CD14-positive monocyte (primary cell): ENCODE data around the gene C17orf67. TPM values are rescaled to one million over a fixed set of nuclear protein-coding genes. Genes with fewer than 3 reads are reported as not detected.

ENCODE experiments used
- DNase-seq, 3 donors: peaks; one replicate each; pipeline ENCODE4 v3.0.0-alpha.2; 2011 to 2022
- H2AFZ ChIP-seq: 2 replicates; pipeline ENCODE4 v1.6.0; 2012; ENCODE audit warnings: mild to moderate bottlenecking, low read depth, low read length, inconsistent platforms; ENCODE audit not compliant: insufficient read depth, poor library complexity, severe bottlenecking
- H3K27ac ChIP-seq, 2 donors: 1 replicate in 1 of 2; 2 replicates in 1 of 2; pipeline ENCODE4 v1.5.1; 2012 to 2013; ENCODE audit warnings: low read length in 2 of 2, control low read depth in 1 of 2, inconsistent platforms in 1 of 2, low read depth in 1 of 2, mild to moderate bottlenecking in 1 of 2
- H3K27me3 ChIP-seq, 2 donors: one replicate each; pipeline versions ENCODE4 v1.6.0 to v1.6.1; 2011 to 2013; ENCODE audit warnings: low read length in 2 of 2; ENCODE audit not compliant: control insufficient read depth in 2 of 2, insufficient read depth in 2 of 2
- H3K36me3 ChIP-seq, 2 donors: replicated peaks in 1 of 2; 1 replicate in 1 of 2; 2 replicates in 1 of 2; pipeline versions ENCODE4 v1.5.1 to v1.6.1; 2012 to 2013; ENCODE audit warnings: low read length in 2 of 2, control low read depth in 1 of 2, inconsistent platforms in 1 of 2, mild to moderate bottlenecking in 1 of 2; ENCODE audit not compliant: insufficient read depth in 2 of 2, control insufficient read depth in 1 of 2
- H3K4me1 ChIP-seq, 2 donors: 1 replicate in 1 of 2; 2 replicates in 1 of 2; pipeline versions ENCODE4 v1.5.1 to v1.6.1; 2012 to 2013; ENCODE audit warnings: low read length in 2 of 2, control low read depth in 1 of 2, inconsistent platforms in 1 of 2, mild to moderate bottlenecking in 1 of 2, moderate library complexity in 1 of 2; ENCODE audit not compliant: insufficient read depth in 2 of 2, control insufficient read depth in 1 of 2
- H3K4me2 ChIP-seq: replicated peaks from 2 replicates; pipeline ENCODE3; 2012; ENCODE audit warnings: low read length, moderate library complexity, mild to moderate bottlenecking; ENCODE audit not compliant: poor library complexity, severe bottlenecking; ENCODE audit errors: extremely low read depth
- H3K4me3 ChIP-seq, 3 experiments: fragments of 200-600 bp in 1 of 3; sonication (generic) in 1 of 3; replicated peaks in 1 of 3; 1 replicate in 2 of 3; 2 replicates in 1 of 3; pipeline ENCODE4 v1.5.1; 2011 to 2013; ENCODE audit warnings: low read length in 3 of 3, mild to moderate bottlenecking in 3 of 3, control low read depth in 2 of 3, low read depth in 2 of 3, inconsistent platforms in 1 of 3, moderate library complexity in 1 of 3
- H3K79me2 ChIP-seq: 2 replicates; pipeline ENCODE4 v1.6.0; 2012; ENCODE audit warnings: mild to moderate bottlenecking, control low read depth, inconsistent platforms, low read length, moderate library complexity; ENCODE audit not compliant: insufficient read depth
- H3K9ac ChIP-seq: 2 replicates; pipeline ENCODE4 v1.6.0; 2017; ENCODE audit warnings: low read length, mild to moderate bottlenecking; ENCODE audit not compliant: insufficient read depth, poor library complexity, severe bottlenecking
- H3K9me3 ChIP-seq, 2 donors: replicated peaks in 1 of 2; 1 replicate in 1 of 2; 2 replicates in 1 of 2; pipeline versions ENCODE4 v1.5.1 to v1.6.1; 2012 to 2013; ENCODE audit warnings: low read length in 2 of 2, control low read depth in 1 of 2; ENCODE audit not compliant: control insufficient read depth in 1 of 2, insufficient read depth in 1 of 2
- H4K20me1 ChIP-seq: 2 replicates; pipeline ENCODE4 v1.6.0; 2012; ENCODE audit warnings: mild to moderate bottlenecking, low read length, control low read depth, moderate library complexity; ENCODE audit not compliant: insufficient read depth
- H3K27ac Mint-ChIP-seq, 7 donors: one replicate each; pipeline ENCODE4 v1.8.0; 2020; ENCODE audit warnings: mild to moderate bottlenecking in 7 of 7, mixed read lengths in 7 of 7, moderate library complexity in 6 of 7, inconsistent platforms in 2 of 7
- H3K27me3 Mint-ChIP-seq, 3 donors: one replicate each; pipeline ENCODE4 v1.8.0; 2021 to 2022; ENCODE audit warnings: low read depth in 3 of 3, mild to moderate bottlenecking in 3 of 3, mixed read lengths in 3 of 3, moderate library complexity in 3 of 3, inconsistent platforms in 1 of 3
- H3K36me3 Mint-ChIP-seq, 2 donors: one replicate each; pipeline ENCODE4 v1.8.0; 2020; ENCODE audit warnings: mixed read lengths in 2 of 2, inconsistent platforms in 1 of 2, mild to moderate bottlenecking in 1 of 2
- H3K4me1 Mint-ChIP-seq: one replicate; pipeline ENCODE4 v1.8.0; 2020; ENCODE audit warnings: mild to moderate bottlenecking, mixed read lengths
- H3K4me3 Mint-ChIP-seq, 2 donors: one replicate each; pipeline ENCODE4 v1.8.0; 2020; ENCODE audit warnings: mild to moderate bottlenecking in 2 of 2, mixed read lengths in 2 of 2, moderate library complexity in 1 of 2
- H3K9me3 Mint-ChIP-seq, 7 donors: one replicate each; pipeline ENCODE4 v1.8.0; 2020 to 2022; ENCODE audit warnings: mixed read lengths in 7 of 7, mild to moderate bottlenecking in 6 of 7, moderate library complexity in 6 of 7, inconsistent platforms in 2 of 7
- WGBS: methylation state at CpG from one replicate; pipeline ENCODE4 v1.1.5; 2013; ENCODE audit warnings: missing lambda C conversion rate; ENCODE audit not compliant: insufficient coverage; 5-methylcytosine and 5-hydroxymethylcytosine counted together
- intact Hi-C, 2 donors: fragments of 100-400 bp; cut with micrococcal nuclease; formaldehyde crosslinking; loops; one replicate each; pipeline versions ENCODE4 v1.15.0 to v1.15.1; 2023
- polyA plus RNA-seq, 3 donors: library from polyadenylated mRNA; depleted of rRNA in 1 of 3; unstranded in 2 of 3; stranded (reverse) in 1 of 3; fragments of 300-500 nt in 2 of 3; fragments of >200 nt in 1 of 3; fragmentation: Illumina TruSeq in 2 of 3; gene quantifications; 1 replicate in 2 of 3; 2 replicates in 1 of 3; pipeline ENCODE4 v1.2.3, GENCODE V29; 2012 to 2021
- TF ChIP-seq, protein P1 (sequence below): fragments of 200-600 bp; IDR thresholded peaks from one replicate; pipeline ENCODE4 v1.8.0; 2022; ENCODE audit warnings: antibody characterized with exemption, mild to moderate bottlenecking

Gene C17orf67
- polyA plus RNA-seq, 3 donors: 0.56 to 0.57 (median 0.56) TPM

DNA sequence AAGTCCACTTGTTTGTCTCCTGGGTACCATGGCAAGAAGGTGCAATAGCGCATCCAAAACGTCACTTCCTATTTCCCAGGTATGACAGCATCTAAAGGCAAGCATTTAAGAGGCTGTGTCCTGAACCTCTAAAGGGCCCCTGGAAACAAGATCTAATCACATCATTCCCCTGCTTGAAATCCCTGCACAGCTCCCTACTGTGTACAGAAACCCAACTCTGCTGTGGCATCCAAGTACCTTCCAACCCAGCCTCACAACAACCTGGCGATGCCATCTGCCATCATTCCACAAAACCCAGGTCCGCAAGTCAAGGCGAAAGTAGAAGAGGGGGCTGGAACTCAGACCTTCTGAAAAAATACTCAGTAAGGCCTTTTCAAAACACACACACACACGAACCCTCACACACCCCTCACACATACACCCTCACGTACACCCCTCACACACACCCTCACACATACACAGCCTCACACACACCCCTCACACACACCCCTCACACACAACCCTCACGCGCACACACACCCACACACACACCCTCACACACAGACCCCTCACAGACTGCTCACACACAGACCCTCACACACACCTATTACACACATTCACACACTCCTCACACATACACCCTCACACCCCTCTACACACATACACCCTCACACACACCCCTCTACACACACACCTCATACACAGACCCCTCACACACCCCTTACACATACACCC is 24.5 kb downstream of the C17orf67 start:
- TF ChIP-seq, protein P1, sequence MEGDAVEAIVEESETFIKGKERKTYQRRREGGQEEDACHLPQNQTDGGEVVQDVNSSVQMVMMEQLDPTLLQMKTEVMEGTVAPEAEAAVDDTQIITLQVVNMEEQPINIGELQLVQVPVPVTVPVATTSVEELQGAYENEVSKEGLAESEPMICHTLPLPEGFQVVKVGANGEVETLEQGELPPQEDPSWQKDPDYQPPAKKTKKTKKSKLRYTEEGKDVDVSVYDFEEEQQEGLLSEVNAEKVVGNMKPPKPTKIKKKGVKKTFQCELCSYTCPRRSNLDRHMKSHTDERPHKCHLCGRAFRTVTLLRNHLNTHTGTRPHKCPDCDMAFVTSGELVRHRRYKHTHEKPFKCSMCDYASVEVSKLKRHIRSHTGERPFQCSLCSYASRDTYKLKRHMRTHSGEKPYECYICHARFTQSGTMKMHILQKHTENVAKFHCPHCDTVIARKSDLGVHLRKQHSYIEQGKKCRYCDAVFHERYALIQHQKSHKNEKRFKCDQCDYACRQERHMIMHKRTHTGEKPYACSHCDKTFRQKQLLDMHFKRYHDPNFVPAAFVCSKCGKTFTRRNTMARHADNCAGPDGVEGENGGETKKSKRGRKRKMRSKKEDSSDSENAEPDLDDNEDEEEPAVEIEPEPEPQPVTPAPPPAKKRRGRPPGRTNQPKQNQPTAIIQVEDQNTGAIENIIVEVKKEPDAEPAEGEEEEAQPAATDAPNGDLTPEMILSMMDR: no peak
- no peaks in the 10 kb centered on the region for H3K36me3 Mint-ChIP-seq
- Histone ChIP-seq H2AFZ (no peak overlapping the region), H3K27ac (no peak overlapping the region), H3K4me3 (no peak overlapping the region), H3K27me3 (no peaks in the 10 kb centered on the region), H3K79me2 (no peaks in the 10 kb centered on the region), H3K9me3 (no peaks in the 10 kb centered on the region), H3K9ac (no peak overlapping the region), H4K20me1 (no peaks in the 10 kb centered on the region), H3K4me1 (peaks cover 5 to 6% of the 10 kb centered on the region in 2 donors), H3K4me2 (no peak overlapping the region), H3K36me3 (no peaks in the 10 kb centered on the region)
- 94% methylated on average over 9 of the region's 9 CpGs for WGBS
- H3K4me3 Mint-ChIP-seq: no peak overlapping the region
- H3K27me3 Mint-ChIP-seq: peaks cover 0 to 3% (median 1%) of the 10 kb centered on the region in 3 donors
- DNase-seq: no peak
- intact Hi-C loops: no loop called here
- H3K4me1 Mint-ChIP-seq: peaks cover 9% of the 10 kb centered on the region
- H3K27ac Mint-ChIP-seq: no peak overlapping the region
- H3K9me3 Mint-ChIP-seq: no peaks in the 10 kb centered on the region

DNA sequence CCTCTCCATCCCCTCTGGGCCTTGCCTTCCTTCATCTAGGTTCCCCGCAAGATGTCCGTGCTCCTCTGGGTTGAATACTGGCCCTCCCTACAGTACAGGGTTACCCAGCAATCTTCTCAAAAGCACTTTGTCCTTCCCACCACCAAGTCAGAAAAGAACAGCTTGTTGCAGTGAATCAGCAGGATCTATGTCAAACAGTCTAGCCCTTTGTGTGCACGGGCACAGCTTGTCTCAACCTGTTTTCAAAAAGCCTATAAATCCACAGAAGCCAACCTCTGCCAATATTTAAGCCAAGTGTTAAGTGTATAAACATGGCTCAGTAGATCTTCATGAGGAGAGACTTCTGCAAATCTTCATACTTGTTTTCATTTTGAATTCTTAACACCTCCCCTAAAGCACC is 25.2 kb downstream of the C17orf67 start:
- Histone ChIP-seq H4K20me1 (no peaks in the 10 kb centered on the region), H3K79me2 (no peaks in the 10 kb centered on the region), H3K27ac (no peak overlapping the region), H3K4me3 (no peak overlapping the region), H3K27me3 (no peaks in the 10 kb centered on the region), H2AFZ (no peak overlapping the region), H3K36me3 (no peaks in the 10 kb centered on the region), H3K4me1 (no peaks in the 10 kb centered on the region), H3K4me2 (no peak overlapping the region), H3K9ac (no peak overlapping the region), H3K9me3 (no peaks in the 10 kb centered on the region)
- TF ChIP-seq, protein P1: no peak
- 94% methylated on average over 2 of the region's 3 CpGs for WGBS
- Mint-ChIP-seq H3K4me3 (no peak overlapping the region), H3K9me3 (no peaks in the 10 kb centered on the region), H3K27me3 (peaks cover 0 to 3% (median 1%) of the 10 kb centered on the region in 3 donors), H3K27ac (no peak overlapping the region), H3K36me3 (no peaks in the 10 kb centered on the region), H3K4me1 (peaks cover 4% of the 10 kb centered on the region)
- intact Hi-C loops: no loop called here
- DNase-seq: no peak
